GM21528 (cell line): Measurements from ENCODE around the gene PPIL6.
"Not testable (repeated sequence)": the region's sequence is repeated elsewhere in the genome, so short reads cannot be mapped to it uniquely, and the experiment has no call there.

ENCODE experiments used
- ATAC-seq: cut with Tn5 transposase; IDR thresholded peaks from one replicate; pipeline ENCODE4 v1.9.1; 2021; ENCODE audit warnings: mild to moderate bottlenecking, moderate library complexity; ENCODE audit not compliant: unreplicated experiment, low FRiP score

PPIL6 gene

GRCh38 chr6:109369728-109370127 is 70.7 kb downstream of the PPIL6 start:
- no peak for ATAC-seq

- ATAC-seq, result not testable (repeated sequence)
Observed at GRCh38 chr6:109364382-109365078, 75.9 kb downstream of the PPIL6 start.

- ATAC-seq, result no peak
Observed at GRCh38 chr6:109363753-109364152, 76.7 kb downstream of the PPIL6 start.

GRCh38 chr6:109362102-109362884 is 78.1 kb downstream of the PPIL6 start:
- no peak for ATAC-seq

GRCh38 chr6:109360791-109361190 is 79.6 kb downstream of the PPIL6 start:
- ATAC-seq, result no peak

- ATAC-seq, result no peak
Observed at GRCh38 chr6:109360281-109360680, 80.1 kb downstream of the PPIL6 start.

- ATAC-seq, result no peak
Observed at GRCh38 chr6:109359248-109359647, 81.2 kb downstream of the PPIL6 start.

- no peak for ATAC-seq
Observed at GRCh38 chr6:109358204-109358603, 82.2 kb downstream of the PPIL6 start.

- ATAC-seq, result no peak
Observed at GRCh38 chr6:109356237-109356636, 84.2 kb downstream of the PPIL6 start.

GRCh38 chr6:109351231-109352130 is 88.9 kb downstream of the PPIL6 start:
- no peak for ATAC-seq

GRCh38 chr6:109349419-109349987 is 90.9 kb downstream of the PPIL6 start:
- no peak for ATAC-seq

- ATAC-seq, result no peak
Observed at GRCh38 chr6:109348226-109348625, 92.2 kb downstream of the PPIL6 start.

GRCh38 chr6:109347779-109348178 is 92.6 kb downstream of the PPIL6 start:
- no peak for ATAC-seq

GRCh38 chr6:109345986-109346385 is 94.4 kb downstream of the PPIL6 start:
- ATAC-seq, result no peak

- no peak for ATAC-seq
Observed at GRCh38 chr6:109344226-109344625, 96.2 kb downstream of the PPIL6 start.

- no peak for ATAC-seq
Observed at GRCh38 chr6:109343518-109343917, 96.9 kb downstream of the PPIL6 start.

GRCh38 chr6:109342911-109343310 is 97.5 kb downstream of the PPIL6 start:
- no peak for ATAC-seq

GRCh38 chr6:109342506-109342905 is 97.9 kb downstream of the PPIL6 start:
- ATAC-seq, result no peak

GRCh38 chr6:109340811-109341210 is 99.6 kb downstream of the PPIL6 start:
- no peak for ATAC-seq
